Nephron (organoid): ENCODE measurements around the gene ULK1.

ENCODE experiments used
- H3K27ac Mint-ChIP-seq, 3 experiments: 2 replicates each; pipeline ENCODE4 v1.8.0; 2020; ENCODE audit warnings: mixed read lengths in 3 of 3, mild to moderate bottlenecking in 2 of 3, moderate library complexity in 1 of 3
- H3K27me3 Mint-ChIP-seq: 2 replicates; pipeline ENCODE4 v1.8.0; 2021; ENCODE audit warnings: low read depth, mild to moderate bottlenecking, moderate library complexity, mixed read lengths
- H3K36me3 Mint-ChIP-seq: 2 replicates; pipeline ENCODE4 v1.8.0; 2020; ENCODE audit warnings: low read depth, mixed read lengths
- H3K4me1 Mint-ChIP-seq: 2 replicates; pipeline ENCODE4 v1.8.0; 2020; ENCODE audit warnings: mixed read lengths
- H3K4me3 Mint-ChIP-seq, 3 experiments: 2 replicates each; pipeline ENCODE4 v1.8.0; 2020; ENCODE audit warnings: mild to moderate bottlenecking in 3 of 3, mixed read lengths in 3 of 3, moderate library complexity in 2 of 3
- H3K9me3 Mint-ChIP-seq: 2 replicates; pipeline ENCODE4 v1.8.0; 2020; ENCODE audit warnings: mixed read lengths
- TF ChIP-seq, protein P1 (sequence below), 3 experiments: fragments of 200-600 bp; sonication (generic); IDR thresholded peaks; one replicate each; pipeline ENCODE4 v1.5.0; 2021; ENCODE audit warnings: antibody characterized with exemption in 3 of 3; ENCODE audit not compliant: unreplicated experiment in 3 of 3

The ULK1 gene

DNA sequence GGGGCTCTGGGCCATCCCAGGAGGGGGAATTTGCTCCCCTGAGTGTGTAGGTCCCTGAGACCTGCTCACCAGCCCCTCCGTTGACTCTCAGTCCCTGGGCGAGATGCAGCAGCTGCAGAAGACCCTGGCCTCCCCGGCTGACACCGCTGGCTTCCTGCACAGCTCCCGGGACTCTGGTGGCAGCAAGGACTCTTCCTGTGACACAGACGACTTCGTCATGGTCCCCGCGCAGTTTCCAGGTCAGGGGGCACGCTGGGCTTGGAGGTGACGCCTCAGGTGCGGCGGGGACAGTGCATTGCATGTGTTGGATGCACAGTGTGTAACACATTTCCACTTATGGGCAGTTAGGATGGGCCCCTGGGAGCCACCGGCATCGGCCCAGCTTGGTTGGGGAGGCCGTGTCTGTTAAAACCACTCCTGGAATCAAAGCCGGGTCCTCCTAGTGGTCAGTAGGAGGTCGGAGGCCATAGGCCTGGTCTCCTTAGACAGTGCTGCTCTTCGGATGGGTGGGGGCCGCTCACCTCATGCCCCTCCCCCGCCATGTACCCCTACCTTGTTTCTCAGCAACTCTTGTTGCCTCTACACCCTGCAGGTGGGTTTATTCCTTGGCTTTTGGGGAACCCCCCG, 17.5 kb downstream of the ULK1 start:
- no peaks in the 10 kb centered on the region for H3K27me3 Mint-ChIP-seq
- no peak overlapping the region for H3K4me3 Mint-ChIP-seq
- TF ChIP-seq, protein P1, sequence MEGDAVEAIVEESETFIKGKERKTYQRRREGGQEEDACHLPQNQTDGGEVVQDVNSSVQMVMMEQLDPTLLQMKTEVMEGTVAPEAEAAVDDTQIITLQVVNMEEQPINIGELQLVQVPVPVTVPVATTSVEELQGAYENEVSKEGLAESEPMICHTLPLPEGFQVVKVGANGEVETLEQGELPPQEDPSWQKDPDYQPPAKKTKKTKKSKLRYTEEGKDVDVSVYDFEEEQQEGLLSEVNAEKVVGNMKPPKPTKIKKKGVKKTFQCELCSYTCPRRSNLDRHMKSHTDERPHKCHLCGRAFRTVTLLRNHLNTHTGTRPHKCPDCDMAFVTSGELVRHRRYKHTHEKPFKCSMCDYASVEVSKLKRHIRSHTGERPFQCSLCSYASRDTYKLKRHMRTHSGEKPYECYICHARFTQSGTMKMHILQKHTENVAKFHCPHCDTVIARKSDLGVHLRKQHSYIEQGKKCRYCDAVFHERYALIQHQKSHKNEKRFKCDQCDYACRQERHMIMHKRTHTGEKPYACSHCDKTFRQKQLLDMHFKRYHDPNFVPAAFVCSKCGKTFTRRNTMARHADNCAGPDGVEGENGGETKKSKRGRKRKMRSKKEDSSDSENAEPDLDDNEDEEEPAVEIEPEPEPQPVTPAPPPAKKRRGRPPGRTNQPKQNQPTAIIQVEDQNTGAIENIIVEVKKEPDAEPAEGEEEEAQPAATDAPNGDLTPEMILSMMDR (IDR thresholded peaks at IDR 0.05; ENCODE audit: unreplicated experiment in 3 of 3), result no peak
- no peak overlapping the region for H3K27ac Mint-ChIP-seq
- H3K36me3 Mint-ChIP-seq, result no peaks in the 10 kb centered on the region
- H3K4me1 Mint-ChIP-seq, result no peaks in the 10 kb centered on the region
- no peaks in the 10 kb centered on the region for H3K9me3 Mint-ChIP-seq

DNA sequence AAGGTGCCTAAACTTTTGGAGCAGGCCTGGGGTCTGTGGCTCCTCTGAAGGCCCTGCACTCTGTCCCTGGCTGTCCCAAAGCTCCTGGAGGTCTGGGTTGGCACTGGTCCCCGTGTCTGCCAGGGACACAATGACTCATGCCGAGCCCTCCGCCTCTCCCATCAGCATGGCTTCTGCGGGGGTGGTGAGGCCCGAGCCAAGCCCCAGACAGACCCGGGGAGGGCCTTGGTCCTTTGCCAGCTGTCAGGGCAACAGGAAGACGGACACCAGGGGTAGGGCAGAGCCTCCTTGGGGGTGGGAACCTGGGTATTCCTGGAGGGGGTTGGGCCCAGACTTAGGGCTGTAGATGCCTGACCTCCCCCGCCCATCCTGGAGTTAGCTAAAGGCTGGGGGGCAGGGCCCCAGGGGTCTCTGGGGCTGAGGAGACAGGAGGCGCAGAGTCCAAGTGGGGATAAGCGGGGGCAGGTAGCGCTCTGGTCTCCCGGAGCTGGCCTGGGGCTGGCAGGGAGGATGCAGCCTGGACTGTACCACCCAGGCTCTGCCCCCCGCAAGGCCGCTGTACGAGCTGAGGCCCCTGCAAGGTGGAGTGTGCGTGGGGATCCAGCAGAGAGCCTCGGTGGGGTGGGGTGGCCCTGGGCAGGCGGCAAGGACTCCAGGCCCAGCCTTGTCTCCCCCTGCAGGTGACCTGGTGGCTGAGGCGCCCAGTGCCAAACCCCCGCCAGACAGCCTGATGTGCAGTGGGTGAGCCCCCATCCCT, 18.3 kb downstream of the ULK1 start:
- no peaks in the 10 kb centered on the region for H3K27me3 Mint-ChIP-seq
- no peaks in the 10 kb centered on the region for H3K4me1 Mint-ChIP-seq
- no peak overlapping the region for H3K27ac Mint-ChIP-seq
- no peaks in the 10 kb centered on the region for H3K36me3 Mint-ChIP-seq
- TF ChIP-seq, protein P1 (IDR thresholded peaks at IDR 0.05; ENCODE audit: unreplicated experiment in 3 of 3), result no peak
- no peak overlapping the region for H3K4me3 Mint-ChIP-seq
- no peaks in the 10 kb centered on the region for H3K9me3 Mint-ChIP-seq

DNA sequence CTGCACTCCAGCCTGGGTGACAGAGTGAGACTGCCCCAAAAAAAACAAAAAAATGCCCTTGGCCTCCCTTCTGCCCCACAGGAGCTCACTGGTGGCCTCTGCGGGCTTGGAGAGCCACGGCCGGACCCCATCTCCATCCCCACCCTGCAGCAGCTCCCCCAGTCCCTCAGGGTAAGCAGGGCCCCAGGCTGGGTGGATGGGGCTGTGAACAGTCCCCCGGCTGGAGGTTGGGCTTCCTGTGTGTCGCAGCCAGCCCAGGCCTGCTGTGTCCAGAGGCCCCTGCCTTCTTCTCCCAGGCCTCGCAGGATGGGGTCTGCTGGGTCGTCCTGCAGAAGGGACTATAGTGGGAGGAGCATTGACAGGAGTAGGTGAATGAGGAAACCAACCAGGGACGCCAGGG, 19.2 kb downstream of the ULK1 start:
- H3K27ac Mint-ChIP-seq, result no peak overlapping the region

DNA sequence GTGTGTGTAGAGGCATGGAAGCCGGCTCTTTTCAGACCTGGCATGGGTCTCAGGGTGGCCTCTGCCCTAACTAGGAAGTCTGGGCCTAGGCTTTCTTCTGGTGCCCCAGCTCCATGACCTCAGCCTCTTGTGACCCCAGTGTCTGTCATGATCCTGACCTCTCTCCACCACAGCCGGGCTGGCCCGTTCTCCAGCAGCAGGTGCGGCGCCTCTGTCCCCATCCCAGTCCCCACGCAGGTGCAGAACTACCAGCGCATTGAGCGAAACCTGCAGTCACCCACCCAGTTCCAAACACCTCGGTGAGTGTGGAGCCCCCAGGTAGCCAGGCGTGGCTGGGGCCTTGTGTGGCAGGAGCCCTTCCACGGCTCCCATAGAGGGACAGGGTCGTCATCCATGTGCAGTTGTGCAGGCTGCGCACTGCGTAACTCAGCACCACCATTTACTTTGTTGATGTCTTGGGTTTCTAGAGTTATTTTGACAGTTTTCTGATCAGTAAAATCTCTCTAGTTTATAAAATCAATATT, 19.8 kb downstream of the ULK1 start:
- no peaks in the 10 kb centered on the region for H3K27me3 Mint-ChIP-seq
- H3K27ac Mint-ChIP-seq, result no peak overlapping the region
- TF ChIP-seq, protein P1 (IDR thresholded peaks at IDR 0.05; ENCODE audit: unreplicated experiment in 3 of 3), result no peak
- no peak overlapping the region for H3K4me3 Mint-ChIP-seq
- H3K36me3 Mint-ChIP-seq, result no peaks in the 10 kb centered on the region
- no peaks in the 10 kb centered on the region for H3K4me1 Mint-ChIP-seq
- no peaks in the 10 kb centered on the region for H3K9me3 Mint-ChIP-seq

More for the DNA sequence above, 19.2 kb downstream of the ULK1 start:
- H3K9me3 Mint-ChIP-seq, result no peaks in the 10 kb centered on the region
- H3K4me3 Mint-ChIP-seq, result no peak overlapping the region
- no peaks in the 10 kb centered on the region for H3K4me1 Mint-ChIP-seq
- H3K27me3 Mint-ChIP-seq, result no peaks in the 10 kb centered on the region
- TF ChIP-seq, protein P1 (IDR thresholded peaks at IDR 0.05; ENCODE audit: unreplicated experiment in 3 of 3), result no peak
- H3K36me3 Mint-ChIP-seq, result no peaks in the 10 kb centered on the region

DNA sequence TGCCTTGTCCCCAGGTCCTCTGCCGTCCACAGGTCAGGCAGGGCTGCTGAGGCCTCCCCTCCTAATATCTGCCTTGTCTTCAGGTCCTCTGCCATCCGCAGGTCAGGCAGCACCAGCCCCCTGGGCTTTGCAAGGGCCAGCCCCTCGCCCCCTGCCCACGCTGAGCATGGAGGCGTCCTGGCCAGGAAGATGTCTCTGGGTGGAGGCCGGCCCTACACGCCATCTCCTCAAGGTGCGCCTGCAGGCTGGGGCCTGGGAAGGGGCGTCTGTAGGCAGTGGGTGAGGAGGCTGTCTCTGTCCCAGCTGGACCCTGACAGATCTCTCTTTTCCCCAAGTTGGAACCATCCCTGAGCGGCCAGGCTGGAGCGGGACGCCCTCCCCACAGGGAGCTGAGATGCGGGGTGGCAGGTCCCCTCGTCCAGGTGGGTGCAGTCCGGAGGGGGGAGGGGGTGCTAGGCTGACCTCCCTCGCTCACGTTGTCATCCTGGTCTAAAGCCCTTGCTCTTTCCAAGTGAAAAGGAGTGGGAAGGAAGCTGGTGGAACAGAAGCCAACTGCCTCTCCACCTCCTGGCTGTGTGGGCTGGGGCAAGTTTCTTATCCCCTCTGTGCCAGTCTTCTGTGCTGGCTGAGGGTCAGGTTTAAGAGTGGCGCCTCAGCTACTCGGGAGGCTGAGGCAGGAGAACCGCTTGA, 20.7 kb downstream of the ULK1 start:
- Mint-ChIP-seq H3K27me3 (no peaks in the 10 kb centered on the region), H3K4me3 (no peak overlapping the region), H3K4me1 (no peaks in the 10 kb centered on the region), H3K36me3 (no peaks in the 10 kb centered on the region), H3K9me3 (no peaks in the 10 kb centered on the region), H3K27ac (no peak overlapping the region)
- TF ChIP-seq, protein P1 (IDR thresholded peaks at IDR 0.05; ENCODE audit: unreplicated experiment in 3 of 3), result no peak
